Fibroblast of gingiva (primary cell): Measurements from ENCODE around the gene CKAP5.
"Not testable (repeated sequence)": the region's sequence is repeated elsewhere in the genome, so short reads cannot be mapped to it uniquely, and the experiment has no call there.

Experiments
- DNase-seq: peaks from one replicate; pipeline ENCODE4 v3.0.0-alpha.2; 2011; ENCODE audit warnings: low read depth

Gene CKAP5

DNA sequence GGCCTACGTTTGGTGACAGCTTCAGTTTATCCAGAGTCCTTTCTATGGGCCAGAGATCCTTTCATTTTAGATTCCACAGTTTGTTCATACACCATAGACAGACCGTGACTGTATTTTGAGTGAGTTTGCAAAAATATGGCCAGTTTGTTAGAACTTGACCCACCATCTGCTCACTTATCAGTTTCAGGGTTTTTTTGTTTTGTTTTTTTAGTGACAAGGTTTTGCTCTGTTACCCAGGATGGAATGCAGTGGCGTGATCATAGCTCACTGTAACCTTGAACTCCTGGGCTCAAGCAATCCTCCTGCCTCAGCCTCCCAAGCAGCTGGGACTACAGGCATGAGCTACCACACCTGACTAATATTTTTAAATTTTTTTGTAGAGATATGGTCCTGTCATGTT is 9.1 kb upstream of the CKAP5 start:
- no peak for DNase-seq

DNA sequence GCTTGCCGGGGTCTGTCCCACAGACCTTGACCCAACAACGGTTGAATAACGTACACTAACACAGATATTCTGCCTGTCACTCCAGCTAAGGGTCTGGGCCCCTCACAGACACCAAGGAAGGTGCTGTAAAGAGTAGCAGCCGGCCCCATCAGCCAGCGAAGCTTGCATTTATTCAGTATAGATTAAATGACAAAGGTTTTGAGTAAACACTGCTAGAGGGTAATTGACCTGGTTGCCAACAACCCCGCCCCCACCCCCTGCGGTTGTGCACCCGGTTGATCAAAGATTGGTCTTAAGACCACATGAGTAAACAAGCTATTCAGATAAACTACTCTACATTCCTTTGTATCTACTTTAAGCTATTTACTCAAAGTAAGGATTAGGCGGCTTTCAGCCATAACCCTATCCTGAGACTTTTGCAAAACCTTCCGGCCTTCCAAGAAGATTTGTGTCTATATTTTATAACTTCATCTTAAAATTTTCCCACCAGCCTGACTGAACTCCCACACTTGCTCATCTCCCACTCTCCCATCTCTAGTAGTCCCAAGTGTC is 4.8 kb upstream of the CKAP5 start:
- no peak for DNase-seq

DNA sequence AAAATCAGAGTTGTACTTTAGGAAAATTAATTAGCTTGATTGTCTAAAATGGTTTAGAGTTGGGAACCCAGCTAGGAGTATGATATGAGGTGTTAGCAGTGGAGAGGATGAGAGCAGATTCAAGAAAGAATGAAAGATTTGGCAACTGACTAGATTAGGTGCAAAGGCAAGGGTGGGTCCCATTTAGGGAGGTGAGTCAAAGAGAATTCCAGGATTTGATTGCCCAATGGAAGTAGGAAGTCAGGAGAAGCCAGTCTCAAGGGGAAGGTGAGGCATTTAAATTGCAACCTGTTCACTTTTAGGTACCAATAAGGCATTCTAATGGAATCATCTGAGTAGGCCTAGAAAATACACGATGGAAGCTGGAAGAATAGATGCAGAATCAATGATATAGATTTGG is 3.6 kb upstream of the CKAP5 start:
- DNase-seq, result no peak

DNA sequence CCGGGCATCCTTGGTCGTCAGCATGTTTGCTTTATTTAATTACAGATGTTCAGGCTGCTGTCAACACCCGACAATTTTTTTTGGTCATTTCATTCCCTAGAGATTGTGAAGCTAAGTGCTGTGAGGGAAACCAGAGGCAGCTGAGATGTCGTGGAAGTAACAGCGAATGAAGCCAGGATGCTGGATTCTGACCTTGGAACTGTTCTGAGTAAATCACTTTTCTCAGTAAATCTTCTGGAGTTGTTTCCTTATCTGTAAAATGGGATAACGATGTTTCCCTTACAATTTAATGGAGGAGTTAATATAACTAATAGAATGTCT is 390 bp upstream of the CKAP5 start:
- no peak for DNase-seq

DNA sequence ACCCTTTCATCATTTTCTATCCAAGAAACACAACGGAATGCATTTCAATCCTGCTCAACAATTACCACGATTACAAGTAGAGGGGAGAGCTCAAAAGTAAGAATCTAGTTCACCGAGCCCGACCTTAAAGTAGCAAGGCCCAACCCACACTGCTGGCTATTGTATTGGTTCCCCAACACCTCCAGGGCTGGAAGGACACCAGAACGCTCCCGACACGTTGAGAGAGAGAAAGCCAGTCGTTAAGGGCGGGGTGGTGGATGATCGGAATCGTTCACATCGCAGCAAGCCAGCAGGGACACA is 690 bp downstream of the CKAP5 start:
- DNase-seq, result no peak

DNA sequence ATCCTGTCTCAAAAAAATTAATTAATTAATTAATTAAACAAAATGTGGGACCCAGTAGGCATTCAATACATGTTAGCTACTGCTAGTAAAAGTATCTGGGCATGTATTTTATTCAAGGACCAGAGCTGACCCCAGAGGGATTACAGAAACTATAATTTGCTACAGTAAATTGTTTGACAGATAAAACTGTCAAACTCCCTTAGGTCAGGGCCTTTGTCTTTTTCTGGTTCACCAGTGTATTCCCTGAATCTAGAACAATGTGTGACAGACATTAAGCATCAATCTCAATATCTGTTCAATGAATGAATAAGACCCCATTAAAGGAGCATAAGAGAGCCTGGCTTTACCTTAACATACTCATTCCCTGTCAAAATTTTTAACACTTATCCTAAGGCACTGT is 6.0 kb downstream of the CKAP5 start:
- DNase-seq, result no peak

DNA sequence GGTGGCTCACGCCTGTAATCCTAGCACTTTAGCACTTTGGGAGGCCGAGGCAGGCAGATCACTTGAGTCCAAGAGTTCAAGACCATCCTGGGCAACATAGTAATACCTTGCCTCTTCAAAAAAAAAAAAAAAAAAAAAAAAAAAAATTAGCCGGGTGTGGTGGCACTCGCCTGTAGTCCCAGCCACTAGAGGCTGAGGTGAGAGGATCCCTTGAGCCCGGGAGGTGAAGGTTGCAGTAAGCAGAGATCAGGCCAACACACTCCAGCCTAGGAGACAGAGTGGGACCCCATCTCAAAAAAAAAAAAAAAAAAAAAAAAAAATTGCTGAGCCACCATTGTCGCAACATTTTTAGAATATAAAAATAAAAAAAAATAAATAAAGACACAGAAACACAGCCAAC is 7.6 kb downstream of the CKAP5 start:
- no peak for DNase-seq

DNA sequence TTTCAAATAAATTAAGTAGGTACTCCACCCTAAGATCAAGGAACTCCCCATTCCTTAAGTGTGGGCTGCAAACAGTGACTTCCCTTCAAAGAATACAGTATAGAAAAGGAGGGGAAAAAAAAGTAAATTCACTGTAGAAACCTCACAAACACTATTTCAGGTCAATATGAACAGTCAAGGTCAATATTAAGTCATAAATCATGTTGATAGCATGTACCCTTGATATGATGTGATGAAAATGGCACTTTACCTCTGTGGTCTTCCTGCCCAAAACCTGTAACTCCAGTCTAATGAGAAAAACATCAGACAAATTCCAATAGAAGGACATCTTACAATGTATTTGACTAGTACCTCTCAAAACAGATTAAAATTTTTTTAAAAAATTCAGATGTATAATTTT is 8.2 kb downstream of the CKAP5 start:
- DNase-seq, result no peak

DNA sequence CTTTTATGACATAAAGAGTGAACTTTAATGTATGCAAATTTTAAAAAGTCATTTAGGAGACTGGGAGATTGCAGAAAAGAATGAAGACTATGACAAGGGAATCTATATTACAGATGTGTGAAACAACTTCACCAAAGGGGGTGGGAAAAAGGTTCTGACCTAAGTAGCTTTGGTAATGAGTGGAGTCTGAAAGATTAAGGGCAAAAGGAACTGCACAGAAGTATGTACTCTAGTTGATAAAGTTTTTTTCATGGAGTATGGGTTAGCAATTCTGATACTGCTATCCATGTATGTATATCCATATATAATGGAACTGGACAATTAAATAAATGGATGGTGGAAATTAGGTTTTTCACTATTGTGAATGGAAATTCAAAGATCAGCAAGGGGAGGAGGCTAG is 9.2 kb downstream of the CKAP5 start:
- no peak for DNase-seq

DNA sequence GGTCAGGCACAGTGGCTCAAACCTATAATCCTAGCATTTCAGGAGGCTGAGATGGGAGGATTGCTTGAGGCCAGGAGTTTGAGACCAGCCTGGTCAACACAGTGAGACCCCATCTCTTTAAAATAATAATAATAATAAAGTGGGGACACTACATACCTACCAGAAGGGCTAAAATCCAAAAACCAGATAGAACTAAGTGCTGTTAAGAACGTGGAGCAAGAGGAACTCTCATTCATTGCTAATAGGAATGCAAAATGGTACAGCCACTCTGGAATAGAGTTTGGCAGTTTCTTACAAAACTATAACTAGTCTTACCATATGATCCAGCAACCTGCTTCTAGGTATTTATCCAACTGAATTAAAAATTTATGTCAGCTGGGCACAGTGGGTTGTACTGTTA is 9.6 kb downstream of the CKAP5 start:
- DNase-seq, result no peak

DNA sequence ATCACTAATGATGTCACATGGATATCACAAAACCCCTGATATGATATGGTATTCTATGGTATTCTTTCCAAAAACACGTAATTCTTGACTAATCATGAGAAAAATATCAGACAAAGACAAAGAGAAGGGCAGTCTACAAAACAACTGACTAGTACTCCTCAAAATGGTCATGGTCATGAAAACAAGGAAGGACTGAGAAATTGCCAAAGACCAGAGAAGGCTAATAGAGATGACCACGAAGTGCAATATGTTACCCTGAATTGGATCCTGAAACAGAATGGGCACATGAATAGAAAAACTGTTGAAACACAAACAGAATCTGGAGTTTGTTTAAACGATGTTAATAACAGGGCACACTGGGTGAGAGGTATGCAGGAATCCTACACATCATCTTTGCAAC is 10.2 kb downstream of the CKAP5 start:
- DNase-seq, result no peak

DNA sequence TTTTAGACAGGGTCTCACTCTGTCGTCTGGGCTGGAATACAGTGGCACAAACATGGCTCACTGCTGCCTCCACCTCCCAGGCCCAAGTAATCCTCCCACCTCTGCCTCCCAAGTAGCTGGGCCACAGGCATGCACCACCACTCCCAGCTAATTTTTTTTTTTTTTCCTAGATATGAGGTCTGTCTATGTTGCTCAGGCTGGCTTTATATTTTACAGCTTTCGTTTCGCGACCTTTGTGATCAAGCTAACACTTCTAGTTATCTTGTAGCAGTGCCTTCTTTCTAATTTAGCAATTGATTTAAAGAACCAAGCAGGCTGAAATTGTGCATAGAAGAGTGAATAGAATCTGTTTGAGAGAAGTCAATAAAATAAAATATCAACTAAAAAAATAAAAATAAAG is 11.3 kb downstream of the CKAP5 start:
- DNase-seq, result no peak

DNA sequence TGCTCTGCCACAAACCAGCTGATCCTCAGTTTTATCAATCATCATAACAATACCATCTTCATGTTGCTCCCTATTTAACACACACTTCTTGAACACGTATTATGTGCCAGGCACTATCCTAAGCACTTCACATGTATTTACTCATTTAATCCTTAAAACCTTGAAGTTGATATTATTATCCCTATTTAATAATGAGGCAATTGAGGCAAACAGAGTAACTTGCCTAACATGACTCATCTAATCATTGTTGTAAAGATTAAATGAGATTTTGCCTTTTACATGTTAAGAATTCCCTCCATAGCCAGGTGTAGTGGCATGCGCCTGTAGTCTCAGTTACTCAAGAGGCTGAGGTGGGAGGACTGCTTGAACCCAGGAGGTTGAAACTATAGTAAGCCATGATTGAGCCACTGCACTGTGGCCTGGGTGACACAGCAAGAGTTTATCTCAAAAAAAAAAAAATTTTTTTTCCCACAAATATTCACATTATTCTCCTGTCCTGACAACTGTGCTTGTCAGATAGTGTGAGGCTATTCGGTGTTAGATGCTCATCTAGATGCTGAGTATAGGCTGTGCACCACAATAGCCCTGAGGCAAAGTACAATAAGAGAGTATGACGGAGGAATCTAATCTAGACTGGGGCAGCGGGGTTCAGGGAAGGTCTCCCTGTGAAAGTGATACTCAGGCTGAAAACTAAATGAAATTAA is 13.4 kb downstream of the CKAP5 start:
- no peak for DNase-seq

DNA sequence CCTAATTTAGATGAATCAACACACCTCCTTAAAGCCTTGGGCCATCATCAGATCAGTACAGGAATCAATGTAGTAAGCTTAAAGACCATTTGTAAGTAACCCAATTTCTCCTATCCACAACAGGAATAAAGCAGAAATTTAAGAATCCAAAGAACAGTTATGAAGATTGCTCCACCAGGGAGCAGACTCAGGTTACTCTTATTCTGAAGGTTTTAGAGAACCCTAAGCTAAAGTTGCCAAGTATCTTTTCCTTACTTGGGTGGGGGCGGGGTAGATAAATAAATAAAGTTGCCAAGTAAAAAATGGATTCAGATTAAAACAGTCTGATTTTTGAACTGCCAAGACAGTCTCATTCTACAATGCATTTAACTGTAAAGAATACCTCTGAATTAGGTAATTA is 18.1 kb downstream of the CKAP5 start:
- DNase-seq, result peak; percentile 42

DNA sequence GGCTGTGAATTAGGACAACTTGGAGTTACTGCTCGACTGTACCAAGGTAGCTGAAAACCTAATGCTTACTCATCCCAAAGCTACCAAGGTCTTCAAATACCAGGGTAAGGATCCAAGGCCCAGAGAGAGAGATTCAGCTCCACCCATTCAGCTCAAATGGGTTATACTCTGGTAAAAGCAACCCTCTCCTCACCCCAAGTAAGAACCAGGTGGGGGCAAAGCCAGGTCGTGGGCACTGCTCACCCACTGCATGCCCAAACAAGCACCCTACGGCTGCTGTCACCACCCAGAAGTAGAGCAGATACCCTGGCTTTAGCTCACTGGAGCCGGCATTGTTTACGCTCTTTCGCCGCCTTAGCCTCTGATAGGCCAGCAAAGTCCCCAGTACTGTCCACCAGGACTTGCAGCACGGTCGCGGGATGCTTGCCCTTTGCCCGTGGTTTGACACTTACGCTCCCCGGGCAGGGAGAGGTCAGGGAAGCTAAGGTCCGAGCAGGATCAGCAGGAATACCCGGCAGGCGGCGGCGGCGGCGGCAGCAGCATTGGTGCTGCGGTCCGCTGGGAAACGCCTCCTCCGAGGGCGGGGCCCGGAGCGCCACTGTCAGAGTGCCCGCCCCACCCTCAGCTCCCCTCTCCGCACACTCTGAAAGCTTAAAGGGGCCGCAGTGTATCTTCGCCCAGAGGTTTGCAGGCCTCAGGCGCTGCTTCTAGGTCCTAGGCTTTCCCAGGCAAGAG is 19.6 kb downstream of the CKAP5 start:
- DNase-seq, result peak; percentile 72

DNA sequence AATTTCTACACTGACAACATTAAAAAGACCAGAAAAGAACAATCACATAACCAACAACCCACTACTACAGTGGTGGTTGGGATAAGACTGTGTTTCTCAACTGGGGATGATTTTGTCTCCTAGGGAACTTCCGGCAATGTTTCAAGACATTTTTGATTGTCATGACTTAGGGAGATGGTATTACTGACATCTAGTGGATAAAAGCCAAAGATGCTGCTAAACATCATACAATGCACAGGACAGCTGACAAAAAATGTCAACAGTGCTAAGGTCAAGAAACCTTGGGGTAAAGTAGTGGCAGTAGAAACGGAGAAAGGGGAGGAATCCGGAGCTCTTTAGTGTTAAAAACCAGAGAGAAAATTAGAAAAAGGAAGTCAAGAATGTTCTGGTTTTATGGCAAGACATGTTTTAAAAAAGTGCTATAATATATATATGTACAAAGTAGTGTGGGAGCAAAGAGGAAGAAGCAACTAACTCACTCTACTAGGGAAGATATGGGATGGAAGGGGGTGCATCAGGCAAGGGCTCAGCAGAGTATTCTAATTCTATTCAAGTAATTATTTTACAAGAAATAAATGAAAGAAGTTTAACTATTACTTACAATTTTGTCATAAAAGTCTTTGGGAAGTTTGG is 37.2 kb downstream of the CKAP5 start:
- peak; percentile 27 for DNase-seq

DNA sequence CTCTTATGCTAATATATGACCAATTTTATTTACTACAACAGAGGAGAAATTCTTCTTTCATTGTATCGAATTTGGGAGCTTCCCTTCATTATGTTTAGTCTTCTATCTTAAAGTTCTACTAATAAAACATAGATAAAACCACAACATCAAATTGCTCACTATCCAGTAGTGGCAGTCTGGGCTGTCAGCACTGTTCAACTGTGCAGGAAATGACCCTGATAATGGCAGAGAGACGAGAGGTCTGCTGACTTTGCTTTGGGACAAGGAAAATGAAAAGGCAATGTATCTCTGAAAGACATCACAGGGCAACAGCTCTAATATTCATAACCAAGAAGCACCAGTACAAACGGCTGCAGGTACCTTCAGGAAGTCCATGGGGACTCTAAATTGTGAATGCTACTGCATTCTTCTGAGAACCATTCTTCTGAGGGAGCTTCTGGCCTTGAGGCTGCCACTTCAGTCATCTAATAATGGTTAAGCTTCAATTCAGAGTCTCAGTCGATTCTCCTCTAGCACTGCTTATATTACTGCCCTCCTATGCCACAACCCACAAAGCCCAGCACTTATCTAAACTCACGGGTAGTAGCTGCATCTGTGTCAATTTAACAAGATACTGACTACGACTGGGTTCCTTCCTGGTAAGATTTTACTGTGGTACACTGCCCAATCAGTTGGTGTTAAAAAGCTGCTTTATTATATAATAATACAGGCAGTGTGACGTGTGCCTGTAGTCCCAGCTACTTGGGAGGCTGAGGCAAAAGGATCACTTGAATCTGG is 44.2 kb downstream of the CKAP5 start:
- no peak for DNase-seq

DNA sequence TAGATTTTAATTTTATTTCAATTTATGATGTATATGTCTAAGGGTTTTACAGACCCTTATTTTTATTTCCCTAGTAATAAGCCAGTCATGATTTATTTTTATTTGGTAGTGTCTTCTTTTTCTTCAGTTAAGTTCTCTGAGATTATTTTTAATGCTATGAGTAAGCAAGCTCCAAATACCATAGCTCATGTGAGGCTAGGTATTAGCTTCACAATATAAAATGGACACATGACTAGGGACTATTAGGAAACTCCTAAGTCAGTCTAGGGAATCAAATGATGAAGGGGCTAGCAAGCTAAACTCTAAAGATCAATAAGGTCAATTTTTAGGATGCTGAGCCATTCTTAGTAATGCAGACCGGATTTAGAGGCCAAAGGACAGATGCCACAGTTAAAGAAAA is 45.9 kb downstream of the CKAP5 start:
- no peak for DNase-seq

DNA sequence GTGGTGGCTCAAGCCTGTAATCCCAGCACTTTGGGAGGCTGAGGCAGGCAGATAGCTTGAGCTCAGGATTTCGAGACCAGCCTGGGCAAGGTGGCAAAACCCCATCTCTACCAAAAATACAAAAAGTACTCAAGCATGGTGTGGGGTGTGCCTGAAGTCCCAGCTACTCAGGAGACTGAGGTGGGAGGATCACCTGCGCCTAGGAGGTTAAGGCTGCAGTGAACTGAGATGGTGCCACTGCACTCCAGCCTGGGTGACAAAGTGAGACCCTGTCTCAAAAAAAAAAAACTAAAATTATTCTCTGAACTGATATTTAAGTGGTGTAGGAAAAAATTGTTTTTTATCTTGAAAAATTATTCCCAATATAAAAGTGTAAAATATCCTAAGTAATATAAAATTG is 46.4 kb downstream of the CKAP5 start:
- DNase-seq, result not testable (repeated sequence)

DNA sequence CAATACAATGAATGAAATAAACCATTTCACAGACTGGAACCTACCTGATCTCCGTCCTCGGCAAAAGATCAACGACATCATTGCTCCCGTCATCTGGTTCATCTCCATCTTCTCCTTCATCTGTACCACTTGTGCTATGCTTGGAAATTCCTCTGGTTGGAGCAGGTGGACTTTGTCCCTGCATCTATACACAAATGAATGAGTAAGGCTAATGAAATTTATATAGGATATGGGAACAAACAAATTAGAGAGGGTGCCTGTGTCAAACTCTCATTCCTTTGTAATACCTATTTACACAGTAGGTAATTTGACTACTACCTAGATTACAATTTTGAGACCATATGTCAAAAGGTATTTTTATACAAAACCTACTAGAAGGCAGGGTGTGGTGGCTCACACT is 67.7 kb downstream of the CKAP5 start:
- DNase-seq, result no peak

DNA sequence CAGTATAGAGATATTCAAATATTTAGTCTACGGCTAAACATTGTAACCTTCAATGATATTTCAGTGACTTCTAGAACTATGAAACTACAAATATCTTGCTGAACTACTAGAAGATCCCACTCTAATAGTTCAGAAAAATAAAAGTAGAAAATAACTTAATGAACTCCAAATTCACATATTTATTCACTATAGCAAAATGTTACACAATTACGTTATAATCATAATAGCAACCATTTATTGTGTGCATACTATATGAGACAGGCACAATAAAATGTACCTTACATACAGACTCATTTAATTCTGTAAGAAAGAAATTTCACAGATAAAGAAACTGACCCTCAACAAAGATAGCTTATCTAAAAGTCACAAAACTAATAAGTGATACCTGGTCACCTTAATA is 69.2 kb downstream of the CKAP5 start:
- no peak for DNase-seq

DNA sequence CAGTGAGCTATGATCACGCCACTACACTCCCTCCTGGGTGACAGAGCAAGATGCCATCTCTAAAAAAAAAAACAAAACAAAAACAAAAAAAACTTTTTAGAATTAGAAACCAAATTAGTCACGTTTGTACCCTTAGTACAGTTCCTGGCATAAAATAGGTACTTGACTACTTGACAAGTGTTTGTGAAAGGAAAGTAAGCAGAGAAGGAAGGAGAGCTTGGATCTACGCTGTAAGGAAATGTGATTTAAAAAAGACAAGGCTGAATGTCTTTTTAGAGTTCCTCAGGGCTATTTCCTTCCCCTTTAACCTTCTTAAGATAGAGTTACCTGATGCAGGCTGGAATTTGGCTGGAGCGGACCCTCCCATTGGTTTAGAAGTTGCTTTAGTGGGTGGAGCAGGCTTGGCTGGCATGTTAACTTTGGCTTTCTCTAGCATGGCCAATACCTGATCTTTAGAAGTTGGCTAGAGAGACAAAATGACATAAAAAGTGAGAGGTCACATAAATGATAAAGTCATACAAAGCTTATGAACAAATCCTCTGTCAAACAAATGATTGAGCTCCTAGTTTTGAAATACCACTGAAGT is 76.4 kb downstream of the CKAP5 start:
- no peak for DNase-seq
